H1 (cell line): ENCODE measurements around the gene CCDC148. TPM values are rescaled to one million over a fixed set of nuclear protein-coding genes. Genes with fewer than 3 reads are reported as not detected.

Experiments used
- CEBPB ChIP-seq: IDR thresholded peaks from 2 replicates; pipeline ENCODE4 v1.6.1; 2012; ENCODE audit warnings: low read depth, low read length
- FOSL1 ChIP-seq: IDR thresholded peaks from 2 replicates; pipeline ENCODE4 v1.6.1; 2011; ENCODE audit warnings: mild to moderate bottlenecking, low read depth, low read length, moderate library complexity; ENCODE audit not compliant: insufficient read depth
- PHF8 ChIP-seq: fragments of 200-600 bp; sonication (generic); conservative IDR thresholded peaks from 2 replicates; pipeline ENCODE4 v1.7.1; 2012; ENCODE audit warnings: low read depth, mild to moderate bottlenecking, inconsistent platforms, low read length, moderate library complexity
- SAP30 ChIP-seq: fragments of 300-600 bp; sonication (generic); IDR thresholded peaks from 2 replicates; pipeline ENCODE4 v1.7.1; 2012; ENCODE audit warnings: low read length, moderate library complexity, mild to moderate bottlenecking, inconsistent platforms; ENCODE audit not compliant: insufficient read depth, insufficient replicate concordance
- polyA plus RNA-seq, 7 experiments: library from polyadenylated mRNA; depleted of rRNA in 3 of 7; stranded (reverse) in 5 of 7; unstranded in 2 of 7; fragments of >200 nt in 5 of 7; fragments of 200-250 nt in 2 of 7; gene quantifications; 1 replicate in 5 of 7; 2 replicates in 1 of 7; 4 replicates in 1 of 7; pipeline versions ENCODE4 v1.2.1 to v1.2.3, GENCODE V29; 2011 to 2013; ENCODE audit warnings: missing spikeins in 2 of 7, mixed read lengths in 2 of 7
- total RNA-seq: library from RNA; stranded (reverse); fragmentation: NEBNext Ultra II Directional; extraction: Animal tissue kit (Norgen Biotek cat#: 25700); gene quantifications from 2 replicates; pipeline ENCODE4 v1.2.1, GENCODE V29; 2021
- TF ChIP-seq, protein P1 (sequence below): fragments of 300-600 bp; sonication (generic); IDR thresholded peaks from 2 replicates; pipeline ENCODE4 v1.7.1; 2012; ENCODE audit warnings: low read length, moderate library complexity, mild to moderate bottlenecking, inconsistent platforms; ENCODE audit not compliant: insufficient replicate concordance

The CCDC148 gene
- total and polyA plus RNA-seq, 2 of the 8 experiments (the other 6 are each of a cell fraction or from before 2014, with no cell fraction given) = 0.45 to 1.3 TPM

DNA sequence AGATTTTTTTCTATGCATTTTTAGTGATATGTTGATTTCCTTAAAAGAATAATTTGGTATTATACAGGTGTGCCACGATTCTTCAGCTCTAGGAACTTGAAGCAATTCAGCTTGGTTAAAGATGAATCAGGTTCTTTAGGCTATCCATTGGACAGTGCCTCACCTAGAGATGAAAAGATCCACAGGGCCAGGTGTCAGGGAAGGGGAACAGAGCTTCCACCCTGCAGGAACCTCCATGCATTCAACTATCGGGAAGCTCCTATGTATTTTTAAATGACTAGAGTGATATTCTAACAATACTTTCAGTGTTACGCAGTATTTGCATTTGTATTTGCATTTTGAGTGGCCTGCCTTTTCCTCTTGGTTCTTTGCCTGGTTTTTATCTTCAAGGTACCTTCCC lies 40.4 kb upstream of the CCDC148 start (continued):
- TF ChIP-seq, protein P1, sequence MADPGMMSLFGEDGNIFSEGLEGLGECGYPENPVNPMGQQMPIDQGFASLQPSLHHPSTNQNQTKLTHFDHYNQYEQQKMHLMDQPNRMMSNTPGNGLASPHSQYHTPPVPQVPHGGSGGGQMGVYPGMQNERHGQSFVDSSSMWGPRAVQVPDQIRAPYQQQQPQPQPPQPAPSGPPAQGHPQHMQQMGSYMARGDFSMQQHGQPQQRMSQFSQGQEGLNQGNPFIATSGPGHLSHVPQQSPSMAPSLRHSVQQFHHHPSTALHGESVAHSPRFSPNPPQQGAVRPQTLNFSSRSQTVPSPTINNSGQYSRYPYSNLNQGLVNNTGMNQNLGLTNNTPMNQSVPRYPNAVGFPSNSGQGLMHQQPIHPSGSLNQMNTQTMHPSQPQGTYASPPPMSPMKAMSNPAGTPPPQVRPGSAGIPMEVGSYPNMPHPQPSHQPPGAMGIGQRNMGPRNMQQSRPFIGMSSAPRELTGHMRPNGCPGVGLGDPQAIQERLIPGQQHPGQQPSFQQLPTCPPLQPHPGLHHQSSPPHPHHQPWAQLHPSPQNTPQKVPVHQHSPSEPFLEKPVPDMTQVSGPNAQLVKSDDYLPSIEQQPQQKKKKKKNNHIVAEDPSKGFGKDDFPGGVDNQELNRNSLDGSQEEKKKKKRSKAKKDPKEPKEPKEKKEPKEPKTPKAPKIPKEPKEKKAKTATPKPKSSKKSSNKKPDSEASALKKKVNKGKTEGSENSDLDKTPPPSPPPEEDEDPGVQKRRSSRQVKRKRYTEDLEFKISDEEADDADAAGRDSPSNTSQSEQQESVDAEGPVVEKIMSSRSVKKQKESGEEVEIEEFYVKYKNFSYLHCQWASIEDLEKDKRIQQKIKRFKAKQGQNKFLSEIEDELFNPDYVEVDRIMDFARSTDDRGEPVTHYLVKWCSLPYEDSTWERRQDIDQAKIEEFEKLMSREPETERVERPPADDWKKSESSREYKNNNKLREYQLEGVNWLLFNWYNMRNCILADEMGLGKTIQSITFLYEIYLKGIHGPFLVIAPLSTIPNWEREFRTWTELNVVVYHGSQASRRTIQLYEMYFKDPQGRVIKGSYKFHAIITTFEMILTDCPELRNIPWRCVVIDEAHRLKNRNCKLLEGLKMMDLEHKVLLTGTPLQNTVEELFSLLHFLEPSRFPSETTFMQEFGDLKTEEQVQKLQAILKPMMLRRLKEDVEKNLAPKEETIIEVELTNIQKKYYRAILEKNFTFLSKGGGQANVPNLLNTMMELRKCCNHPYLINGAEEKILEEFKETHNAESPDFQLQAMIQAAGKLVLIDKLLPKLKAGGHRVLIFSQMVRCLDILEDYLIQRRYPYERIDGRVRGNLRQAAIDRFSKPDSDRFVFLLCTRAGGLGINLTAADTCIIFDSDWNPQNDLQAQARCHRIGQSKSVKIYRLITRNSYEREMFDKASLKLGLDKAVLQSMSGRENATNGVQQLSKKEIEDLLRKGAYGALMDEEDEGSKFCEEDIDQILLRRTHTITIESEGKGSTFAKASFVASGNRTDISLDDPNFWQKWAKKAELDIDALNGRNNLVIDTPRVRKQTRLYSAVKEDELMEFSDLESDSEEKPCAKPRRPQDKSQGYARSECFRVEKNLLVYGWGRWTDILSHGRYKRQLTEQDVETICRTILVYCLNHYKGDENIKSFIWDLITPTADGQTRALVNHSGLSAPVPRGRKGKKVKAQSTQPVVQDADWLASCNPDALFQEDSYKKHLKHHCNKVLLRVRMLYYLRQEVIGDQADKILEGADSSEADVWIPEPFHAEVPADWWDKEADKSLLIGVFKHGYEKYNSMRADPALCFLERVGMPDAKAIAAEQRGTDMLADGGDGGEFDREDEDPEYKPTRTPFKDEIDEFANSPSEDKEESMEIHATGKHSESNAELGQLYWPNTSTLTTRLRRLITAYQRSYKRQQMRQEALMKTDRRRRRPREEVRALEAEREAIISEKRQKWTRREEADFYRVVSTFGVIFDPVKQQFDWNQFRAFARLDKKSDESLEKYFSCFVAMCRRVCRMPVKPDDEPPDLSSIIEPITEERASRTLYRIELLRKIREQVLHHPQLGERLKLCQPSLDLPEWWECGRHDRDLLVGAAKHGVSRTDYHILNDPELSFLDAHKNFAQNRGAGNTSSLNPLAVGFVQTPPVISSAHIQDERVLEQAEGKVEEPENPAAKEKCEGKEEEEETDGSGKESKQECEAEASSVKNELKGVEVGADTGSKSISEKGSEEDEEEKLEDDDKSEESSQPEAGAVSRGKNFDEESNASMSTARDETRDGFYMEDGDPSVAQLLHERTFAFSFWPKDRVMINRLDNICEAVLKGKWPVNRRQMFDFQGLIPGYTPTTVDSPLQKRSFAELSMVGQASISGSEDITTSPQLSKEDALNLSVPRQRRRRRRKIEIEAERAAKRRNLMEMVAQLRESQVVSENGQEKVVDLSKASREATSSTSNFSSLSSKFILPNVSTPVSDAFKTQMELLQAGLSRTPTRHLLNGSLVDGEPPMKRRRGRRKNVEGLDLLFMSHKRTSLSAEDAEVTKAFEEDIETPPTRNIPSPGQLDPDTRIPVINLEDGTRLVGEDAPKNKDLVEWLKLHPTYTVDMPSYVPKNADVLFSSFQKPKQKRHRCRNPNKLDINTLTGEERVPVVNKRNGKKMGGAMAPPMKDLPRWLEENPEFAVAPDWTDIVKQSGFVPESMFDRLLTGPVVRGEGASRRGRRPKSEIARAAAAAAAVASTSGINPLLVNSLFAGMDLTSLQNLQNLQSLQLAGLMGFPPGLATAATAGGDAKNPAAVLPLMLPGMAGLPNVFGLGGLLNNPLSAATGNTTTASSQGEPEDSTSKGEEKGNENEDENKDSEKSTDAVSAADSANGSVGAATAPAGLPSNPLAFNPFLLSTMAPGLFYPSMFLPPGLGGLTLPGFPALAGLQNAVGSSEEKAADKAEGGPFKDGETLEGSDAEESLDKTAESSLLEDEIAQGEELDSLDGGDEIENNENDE = no peak
- no peak for TF ChIP-seq SAP30
- TF ChIP-seq PHF8 = no peak
- no peak for TF ChIP-seq FOSL1
- no peak for TF ChIP-seq CEBPB
